ENCODE data around the gene SLC25A21.

DNA sequence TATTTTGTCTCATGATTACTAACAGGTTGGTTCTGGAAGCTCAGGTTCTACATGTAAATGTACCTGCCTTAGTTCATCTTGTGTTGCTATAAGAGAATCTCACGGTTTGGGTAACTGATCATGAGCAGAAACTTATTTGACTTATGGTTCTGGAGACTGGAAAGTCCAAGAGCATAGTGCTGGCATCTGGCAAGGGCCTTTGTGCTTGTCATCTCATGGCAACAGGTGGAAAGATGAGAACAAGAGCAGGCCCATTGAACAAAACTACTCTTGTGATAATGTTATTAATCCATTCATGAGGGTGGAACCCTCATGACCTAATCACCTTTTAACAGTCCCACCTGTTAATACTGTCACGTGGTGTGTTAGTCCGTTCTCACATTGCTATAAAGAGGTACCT is 48.7 kb upstream of the SLC25A21 start:
- TF ChIP-seq REST (IDR thresholded peaks at IDR 0.05; ENCODE audit: insufficient read depth in 1 of 2, low read depth in 2 of 2, low read length in 2 of 2) = no peak
- TF ChIP-seq POLR2AphosphoS5 (IDR thresholded peaks at IDR 0.05; ENCODE audit: low read depth, low read length) = no peak
- TF ChIP-seq TAF1 (IDR thresholded peaks at IDR 0.05; ENCODE audit: borderline replicate concordance, insufficient read depth, low read length) = no peak
- no peak for TF ChIP-seq SIN3A (IDR thresholded peaks at IDR 0.05; ENCODE audit: borderline replicate concordance, insufficient read depth, low read length)
